Measurements from ENCODE around the gene ZMAT5.

The ZMAT5 gene, protein sequence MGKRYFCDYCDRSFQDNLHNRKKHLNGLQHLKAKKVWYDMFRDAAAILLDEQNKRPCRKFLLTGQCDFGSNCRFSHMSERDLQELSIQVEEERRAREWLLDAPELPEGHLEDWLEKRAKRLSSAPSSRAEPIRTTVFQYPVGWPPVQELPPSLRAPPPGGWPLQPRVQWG

DNA sequence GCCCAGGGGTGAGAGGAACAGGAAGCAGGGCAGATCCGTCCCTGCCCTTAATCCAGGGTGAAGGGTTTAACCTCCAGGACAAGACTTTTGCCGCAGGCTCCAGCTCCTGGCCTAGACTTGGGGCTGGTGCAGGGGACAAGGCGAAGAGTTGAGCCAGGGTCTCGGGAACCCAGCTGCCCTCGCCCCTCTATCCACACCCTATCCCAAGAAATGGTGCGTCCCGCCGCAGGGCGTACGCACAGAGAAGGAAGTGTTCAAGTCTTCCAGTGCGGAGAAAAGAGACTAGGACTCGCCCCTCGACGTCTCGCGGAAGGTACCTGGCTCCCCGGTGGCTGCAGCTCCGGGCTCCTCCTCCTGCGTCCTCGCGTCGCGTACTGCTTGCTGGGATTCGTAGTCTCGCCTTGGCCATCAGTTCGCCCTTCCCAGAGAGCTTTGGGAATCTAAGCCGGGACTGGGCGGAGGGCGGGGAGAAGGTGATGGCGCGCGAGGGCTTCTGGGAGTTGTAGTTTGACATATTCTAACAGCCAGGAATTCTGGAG, at the start of gene ZMAT5:
Gene ZMAT5 (minus strand): TSS at position 376 of the 539 bp plus-strand sequence. CDS start 18,463 bp downstream, outside the sequence.
- DNase-seq, result peak; percentile 98

DNA sequence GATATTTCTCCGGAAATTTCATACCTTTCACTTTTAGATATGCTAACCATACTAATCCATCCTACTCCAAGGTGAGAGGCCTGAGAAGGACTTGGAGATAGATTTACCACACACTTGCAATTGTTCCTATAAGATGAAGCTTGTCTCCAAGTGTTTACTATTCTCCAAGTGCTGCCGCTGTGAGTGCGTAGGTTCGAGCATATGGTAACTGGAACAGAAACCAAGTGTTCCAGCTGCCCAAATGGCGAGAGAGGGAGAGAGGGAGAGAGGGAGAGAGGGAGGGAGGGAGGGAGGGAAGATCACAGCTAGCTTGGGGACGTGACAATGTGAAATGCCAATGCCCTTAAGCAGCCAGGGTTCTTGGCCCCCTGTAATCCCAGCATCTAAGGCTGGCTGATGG, 49.7 kb upstream of the ZMAT5 start:
- peak; percentile 83 for DNase-seq

DNA sequence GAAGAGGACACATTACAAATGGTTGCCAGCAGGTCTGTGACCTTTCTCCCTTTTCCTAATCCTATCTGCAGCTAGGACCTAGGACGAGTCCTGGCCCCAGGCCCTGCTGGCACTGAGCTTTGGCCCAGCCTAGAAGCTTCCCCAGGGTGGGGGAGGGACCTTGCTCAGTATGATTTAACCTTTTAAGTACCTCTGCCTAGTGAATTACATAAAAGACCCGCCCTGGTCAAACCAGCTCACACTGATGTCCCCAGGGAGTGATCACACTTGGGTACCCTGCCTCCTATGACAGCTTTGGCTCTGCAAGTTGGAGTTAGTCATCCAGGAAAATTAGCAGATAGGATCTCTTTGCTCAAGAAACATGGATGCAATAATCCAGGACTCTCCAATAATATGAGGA, 49.3 kb upstream of the ZMAT5 start:
- DNase-seq, result peak; percentile 79

DNA sequence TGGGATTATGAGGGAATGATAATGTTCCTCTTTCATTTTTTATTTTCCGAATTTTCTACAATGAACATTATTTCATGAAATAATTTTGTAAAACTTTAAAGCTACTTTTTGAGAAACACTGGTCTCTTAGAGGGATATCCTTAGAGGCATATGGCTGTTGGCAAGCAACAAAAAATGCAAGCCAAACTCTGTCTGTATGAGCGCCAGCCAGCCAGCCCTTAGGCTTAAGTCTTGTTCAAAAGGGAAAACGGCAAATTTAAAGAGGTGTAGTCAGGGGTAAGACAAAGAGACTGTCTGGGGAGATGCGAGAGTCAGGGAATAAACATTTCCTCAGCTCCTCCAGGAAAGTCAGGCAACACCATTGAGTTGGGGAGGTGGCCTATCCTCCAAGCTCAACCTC, 48.8 kb upstream of the ZMAT5 start:
- DNase-seq, result no peak

DNA sequence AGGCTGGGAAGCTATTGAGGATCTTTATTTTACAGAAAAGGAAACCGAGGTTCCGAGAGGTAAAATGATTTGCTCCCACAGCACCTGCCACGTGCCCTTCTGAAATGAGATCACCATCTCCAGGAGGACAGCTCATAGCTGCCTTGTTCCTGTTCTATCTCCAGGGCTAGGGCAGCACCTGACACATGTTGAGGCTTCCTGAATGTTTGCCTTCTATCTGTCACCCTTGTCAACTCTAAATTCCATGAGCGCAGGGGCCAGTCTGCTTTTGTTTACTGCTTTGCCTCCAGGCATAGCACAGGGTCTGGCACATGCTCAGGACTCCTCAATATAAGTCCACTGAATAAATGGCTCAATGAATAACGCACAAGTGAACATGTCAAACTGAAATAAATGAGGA, 47.2 kb upstream of the ZMAT5 start:
- no peak for DNase-seq

DNA sequence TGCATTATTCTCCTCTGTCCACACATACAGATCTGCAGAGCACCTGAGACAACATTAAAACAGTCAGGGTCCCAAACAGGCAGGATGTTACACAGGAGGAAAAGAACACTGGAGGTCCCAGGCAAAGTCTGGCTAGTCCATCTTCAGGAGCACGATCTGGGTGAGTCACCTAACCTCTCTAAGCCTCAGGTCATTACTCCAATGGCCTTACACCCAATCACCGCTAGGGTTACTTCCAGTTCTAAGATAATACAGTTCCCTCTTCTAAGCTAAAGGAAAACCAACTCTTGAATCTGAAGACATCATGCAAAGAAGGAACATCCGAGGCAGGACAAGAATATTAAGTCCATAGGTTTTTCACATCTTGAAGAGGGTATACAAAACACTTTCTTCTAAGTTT, 46.8 kb upstream of the ZMAT5 start:
- no peak for DNase-seq

DNA sequence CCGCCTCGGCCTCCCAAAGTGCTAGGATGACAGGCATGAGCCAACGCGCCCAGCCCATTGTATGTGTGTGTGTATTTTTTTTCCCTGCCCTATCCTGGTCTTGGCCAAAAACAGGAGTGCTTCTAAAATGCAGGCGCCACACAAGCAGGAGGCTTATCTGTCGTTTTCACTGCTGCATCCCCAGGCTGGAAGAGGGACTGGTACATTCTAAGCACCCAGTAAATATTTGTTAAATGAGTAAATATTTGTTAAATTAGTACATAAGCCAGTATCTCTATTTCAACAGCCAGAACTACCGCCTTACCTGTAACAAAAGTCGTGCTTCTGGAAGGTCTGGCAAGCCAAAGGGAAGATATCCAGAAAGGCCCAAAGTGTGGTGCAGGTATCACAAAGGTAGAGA, 46.3 kb upstream of the ZMAT5 start:
- no peak for DNase-seq

DNA sequence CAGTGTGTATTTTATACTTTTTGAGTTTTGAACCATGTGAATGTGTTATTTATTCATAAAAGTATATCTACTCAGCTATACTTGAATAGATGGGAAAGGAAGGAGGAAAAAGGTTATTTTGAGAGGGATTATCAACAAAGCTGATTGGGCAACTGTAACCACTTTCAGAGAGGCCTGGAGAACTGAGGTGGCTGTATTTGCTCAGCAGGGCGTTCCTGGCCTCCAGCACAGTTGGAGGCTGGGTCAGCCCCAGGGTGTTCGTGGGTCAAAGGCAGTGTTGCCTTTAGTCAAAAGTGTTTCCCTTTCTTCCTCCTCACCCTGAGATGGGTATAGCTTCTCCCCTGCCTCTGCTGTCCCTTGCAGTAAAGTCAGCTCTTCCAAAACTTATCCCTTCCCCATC, 44.6 kb upstream of the ZMAT5 start:
- DNase-seq, result no peak

DNA sequence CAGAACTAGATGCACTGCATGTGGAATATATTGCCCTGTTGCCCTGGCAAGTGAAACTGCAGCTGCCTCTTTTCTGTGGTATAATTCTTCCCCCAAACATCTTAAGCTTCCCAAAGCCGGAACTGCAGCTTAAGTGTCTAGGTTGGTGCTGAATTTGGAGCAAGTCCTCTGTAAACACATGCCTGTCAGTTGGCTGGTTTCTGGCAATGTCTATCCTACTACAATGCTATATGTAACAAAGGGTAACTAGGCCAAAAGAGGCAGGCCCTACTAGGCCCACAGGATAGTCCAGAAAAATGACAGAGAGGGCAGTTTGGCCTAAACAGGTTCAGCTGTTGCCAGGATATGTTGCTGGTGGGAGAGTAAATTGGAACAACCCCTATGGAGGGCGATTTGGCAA, 43.4 kb upstream of the ZMAT5 start:
- DNase-seq, result no peak

DNA sequence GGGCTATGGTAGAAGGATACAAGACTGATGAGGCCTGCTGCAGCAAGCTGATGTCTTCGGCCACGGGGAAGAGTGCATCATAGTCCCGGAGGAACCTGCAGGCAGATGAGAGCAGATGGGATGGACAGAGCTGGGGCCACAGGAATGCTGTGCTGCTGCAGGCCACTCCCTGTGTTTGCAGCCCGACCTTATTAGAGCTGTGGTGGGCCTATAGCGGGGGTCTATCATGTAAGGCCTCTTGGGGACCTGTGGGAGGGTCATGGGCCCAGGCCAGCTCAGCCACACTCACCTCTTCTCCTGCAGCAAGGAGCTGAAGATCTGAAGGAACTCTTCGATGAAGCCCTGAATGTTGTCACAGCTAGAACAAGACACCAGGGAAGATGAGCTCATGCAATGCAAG, 39.4 kb upstream of the ZMAT5 start:
- DNase-seq, result no peak

DNA sequence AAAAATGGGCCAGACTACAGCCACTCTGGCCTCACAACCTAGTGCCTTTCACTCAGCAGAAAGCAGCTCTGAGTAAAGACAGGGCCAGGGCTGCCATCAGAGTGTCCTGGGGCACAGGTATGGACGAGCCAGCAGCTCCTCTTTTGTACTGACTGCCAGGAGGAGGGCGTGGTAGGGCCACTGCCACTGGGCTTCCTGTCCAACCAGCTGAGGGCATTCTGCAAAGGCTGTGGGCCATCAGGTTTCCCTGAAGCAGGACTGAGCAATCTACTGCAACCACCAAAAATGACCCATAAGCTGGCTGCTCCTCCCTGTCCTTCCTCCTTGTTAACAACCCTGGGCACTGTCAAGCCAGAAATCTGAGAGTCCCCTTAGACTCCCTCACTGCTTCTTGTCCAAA, 38.2 kb upstream of the ZMAT5 start:
- no peak for DNase-seq

DNA sequence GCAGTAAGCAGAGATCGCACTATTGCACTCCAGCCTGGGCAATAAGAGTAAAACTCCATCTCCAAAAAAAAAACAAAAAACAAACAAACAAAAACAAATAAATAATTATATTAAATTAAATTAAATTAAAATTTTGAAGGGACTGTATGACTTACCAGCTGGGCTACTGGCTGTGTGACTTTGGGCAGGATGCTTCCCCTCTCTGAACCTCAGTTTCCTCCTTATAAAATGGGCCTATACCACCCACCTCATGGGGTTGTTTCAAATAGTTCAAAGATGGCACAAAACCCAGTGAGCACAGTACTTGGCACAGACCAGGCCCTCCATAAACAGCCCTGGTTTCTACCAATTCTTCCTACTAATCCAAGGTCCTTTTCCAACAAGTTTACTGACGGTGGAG, 36.4 kb upstream of the ZMAT5 start:
- DNase-seq, result no peak

DNA sequence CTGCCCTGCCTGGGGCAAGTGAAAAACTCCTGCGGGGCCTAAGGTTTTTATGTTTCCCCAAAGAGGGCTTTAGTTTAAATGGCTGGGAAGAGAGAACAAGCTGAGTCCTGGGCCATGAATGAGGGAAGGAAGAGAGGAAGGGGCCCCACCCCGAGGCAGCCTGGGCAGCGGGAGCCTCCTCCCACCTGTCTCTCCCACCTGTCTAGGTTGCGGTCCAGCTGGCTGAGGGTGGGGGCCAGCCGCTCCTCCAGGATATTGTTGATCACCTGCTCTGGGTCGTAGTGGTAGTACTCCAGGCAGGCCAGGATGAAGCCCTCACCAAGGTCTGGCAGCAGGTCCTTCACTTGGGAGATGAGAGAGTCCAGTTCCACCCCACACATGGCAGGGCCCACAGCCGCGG, 35.0 kb upstream of the ZMAT5 start:
- peak; percentile 42 for DNase-seq

DNA sequence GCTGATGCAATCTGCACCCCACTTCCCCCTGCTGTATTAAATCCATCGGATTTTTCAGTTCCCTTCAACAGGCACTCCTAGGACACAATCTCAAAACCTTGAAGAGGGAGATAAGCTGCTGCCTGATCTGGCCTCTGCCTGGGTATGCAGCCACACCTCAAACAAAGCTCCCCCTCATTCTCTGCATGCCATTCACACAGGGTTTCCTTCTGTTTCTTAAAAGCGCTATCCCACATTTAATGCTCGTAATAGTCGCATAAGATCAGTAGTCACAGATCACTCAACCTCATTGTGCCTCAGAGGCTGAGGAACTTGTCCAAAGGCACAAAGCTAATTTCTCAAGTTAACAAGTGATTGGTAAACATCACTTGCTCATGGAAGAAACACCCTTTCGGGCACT, 34.3 kb upstream of the ZMAT5 start:
- DNase-seq, result no peak

DNA sequence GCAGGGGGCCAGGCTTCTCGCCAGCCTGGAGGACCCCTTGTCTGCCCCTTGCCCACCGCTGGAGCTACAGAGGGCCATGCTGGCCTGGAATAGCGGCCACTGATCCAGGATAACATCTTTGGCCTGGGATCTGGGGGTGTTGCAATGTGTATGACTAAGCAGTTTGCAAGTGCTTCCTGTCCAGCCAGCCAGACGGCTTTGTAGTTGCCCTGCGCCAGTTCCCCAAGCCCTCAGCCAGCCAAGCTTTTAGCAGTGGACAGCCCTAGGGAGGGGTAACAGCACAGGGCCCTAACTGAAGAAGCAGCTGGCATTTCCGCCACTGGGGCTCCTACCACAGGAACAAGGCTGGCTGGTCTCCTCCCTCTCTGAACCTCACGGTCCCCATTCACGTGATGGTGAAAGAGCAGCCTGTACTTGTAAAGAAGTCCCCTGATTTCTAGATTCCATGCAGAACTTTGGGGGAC, 32.4 kb upstream of the ZMAT5 start:
- DNase-seq, result no peak

DNA sequence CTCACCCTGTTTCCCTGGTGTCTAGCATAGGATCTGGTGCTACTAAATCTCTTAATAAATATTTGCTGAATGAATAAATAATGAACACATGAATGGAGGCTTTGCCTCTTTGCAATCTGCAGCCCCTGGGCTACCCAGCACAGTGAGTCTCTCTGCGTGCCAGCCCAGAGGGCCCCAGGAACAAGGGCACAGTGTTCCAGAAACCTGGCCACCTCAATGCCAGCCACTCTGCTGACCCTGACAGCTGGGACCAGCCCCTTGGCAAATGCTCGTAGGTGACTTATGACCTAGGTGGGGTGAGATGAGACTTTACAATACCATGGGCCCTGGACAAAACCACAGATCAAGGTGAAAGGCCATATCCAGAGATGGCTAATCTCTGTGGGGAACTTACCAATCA, 32.0 kb upstream of the ZMAT5 start:
- DNase-seq, result no peak

DNA sequence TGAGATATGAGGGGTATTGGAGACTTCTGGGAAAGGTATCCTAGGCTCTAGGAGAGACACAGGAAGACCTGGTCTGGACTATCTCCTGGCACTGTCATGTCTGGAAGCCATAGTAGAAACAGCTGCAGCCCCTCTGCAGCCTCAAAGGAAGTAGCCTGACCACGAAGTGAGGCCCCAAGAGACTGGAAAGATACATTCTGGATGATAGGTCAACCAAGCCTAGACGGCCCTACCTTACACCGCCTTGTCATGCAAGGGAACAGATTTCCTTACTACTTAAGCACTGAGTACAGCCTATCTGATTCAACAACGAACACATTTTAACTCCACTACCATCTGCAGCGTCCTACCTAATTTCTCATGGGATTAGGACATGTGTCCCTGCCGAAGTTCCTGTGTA, 31.5 kb upstream of the ZMAT5 start:
- DNase-seq, result no peak

DNA sequence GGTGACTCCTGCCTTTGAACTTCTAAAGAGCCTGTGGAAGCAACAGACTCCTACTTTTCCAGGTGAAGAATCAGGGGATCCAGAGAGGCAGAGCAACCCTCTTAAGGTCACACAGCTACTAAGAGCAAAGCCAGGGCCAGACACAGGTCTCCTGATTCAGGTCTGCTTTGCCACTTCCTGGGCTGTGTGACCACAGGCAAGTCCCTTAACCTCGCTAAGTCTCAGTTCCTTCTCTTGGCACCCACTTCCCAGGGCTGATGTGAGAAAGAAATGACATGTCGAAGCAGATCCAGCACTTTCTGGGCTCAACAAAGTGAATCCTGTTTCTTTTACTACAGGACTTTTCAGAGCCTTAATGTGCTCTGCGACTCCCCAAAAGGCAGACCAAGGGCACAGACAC, 30.5 kb upstream of the ZMAT5 start:
- DNase-seq, result no peak

DNA sequence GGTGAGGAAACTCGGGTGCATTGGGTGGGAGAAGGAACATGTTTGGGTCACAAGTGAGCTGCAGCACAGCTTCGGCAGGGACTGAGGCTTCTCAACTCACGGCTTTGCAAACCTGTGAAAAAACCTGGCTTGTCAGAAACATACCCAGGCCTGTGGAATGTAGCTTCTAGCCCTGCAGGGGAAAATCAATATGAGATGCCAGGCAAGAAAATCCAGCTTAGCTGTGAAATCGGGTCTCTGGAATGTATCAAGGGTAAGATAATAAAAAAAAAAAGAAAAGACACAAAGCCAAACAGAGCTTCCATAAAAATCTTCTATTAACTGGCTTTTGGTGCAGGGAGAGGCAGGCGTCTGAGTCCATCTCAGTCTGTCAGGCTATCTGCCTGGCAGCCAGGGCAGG, 28.9 kb upstream of the ZMAT5 start:
- no peak for DNase-seq

DNA sequence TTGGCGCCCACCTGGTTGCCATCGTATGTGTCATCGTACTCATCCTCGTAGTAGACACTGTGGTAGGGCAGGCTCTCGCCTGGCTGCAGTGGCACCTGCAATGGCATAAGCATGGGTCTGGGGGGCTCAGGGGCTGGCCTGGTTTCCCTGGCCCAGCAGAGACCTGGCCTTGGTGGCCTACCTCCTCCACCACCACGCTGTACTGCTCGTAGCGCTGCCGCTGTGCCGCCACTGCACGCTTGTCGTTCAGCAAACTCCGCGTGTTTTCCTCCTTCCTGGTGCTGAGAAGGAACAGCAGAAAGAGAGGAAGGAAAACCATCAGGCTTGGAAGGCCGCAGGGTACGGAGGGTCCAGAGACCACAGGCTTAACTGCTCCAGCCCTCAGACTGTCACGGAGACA, 26.6 kb upstream of the ZMAT5 start:
- DNase-seq, result no peak

DNA sequence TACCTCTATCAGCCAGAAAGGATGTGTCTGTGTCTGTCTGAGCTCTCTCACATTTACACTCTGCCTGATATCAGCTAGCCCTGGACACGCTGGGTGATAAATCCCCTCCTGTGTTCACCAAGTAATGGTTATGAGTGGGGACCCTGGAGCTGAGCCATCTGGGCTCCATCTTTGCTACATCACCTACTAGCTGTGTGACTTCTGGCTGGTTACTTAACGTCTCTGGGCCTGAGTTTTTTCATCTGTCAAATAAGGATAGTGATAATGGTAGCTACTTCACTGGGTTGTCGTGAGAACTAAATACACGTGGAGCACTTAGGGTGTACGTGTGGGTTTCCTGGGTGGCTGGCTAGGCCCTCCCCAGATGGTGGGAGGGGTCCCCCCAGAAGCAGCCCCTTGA, 23.3 kb upstream of the ZMAT5 start:
- DNase-seq, result no peak

DNA sequence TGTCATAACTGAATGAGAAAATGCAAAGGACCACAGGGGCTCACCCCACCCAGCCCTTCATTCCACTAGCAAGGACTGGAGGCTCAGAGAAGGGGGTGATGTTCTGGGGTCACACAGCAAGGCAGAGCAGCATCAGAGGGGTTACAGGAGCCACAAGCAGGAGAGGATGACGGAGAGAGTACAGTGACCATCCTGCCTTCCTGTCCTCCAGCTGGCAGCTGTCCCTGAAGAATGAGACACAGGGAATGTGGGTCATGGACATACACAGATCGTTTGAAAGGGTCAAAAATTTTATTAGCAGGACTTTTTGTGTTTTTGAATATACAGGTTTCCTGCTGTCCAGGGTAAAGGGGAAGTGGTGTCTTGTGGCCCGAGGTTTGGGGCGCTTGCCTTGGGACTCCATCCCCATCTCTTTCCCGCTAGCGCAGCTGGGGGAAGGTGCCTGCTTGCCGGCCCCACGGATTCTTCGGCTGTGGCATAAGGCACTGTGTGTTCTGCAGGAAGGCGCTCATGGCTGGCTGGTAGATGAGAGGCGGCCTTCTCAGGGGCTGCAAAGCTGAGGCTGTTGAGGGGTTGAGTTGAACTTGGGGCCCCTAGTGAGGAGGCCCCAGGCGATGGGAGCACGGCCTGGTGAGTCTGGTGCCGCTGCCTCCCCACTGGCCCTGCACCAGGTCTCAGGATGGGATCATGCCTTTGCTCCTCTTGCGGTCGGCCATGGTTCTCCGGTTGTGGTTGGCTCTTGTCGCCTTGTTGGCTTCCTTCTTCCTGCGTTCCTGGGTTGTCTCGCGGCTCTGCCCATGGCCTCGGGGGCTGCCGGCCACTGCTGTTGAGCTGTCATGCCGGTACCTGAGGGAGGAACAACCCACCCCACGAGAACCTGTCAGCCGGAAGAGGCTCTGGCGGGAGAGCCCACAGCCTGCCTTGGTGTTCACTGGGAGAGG, 21.8 kb upstream of the ZMAT5 start:
- DNase-seq, result no peak

DNA sequence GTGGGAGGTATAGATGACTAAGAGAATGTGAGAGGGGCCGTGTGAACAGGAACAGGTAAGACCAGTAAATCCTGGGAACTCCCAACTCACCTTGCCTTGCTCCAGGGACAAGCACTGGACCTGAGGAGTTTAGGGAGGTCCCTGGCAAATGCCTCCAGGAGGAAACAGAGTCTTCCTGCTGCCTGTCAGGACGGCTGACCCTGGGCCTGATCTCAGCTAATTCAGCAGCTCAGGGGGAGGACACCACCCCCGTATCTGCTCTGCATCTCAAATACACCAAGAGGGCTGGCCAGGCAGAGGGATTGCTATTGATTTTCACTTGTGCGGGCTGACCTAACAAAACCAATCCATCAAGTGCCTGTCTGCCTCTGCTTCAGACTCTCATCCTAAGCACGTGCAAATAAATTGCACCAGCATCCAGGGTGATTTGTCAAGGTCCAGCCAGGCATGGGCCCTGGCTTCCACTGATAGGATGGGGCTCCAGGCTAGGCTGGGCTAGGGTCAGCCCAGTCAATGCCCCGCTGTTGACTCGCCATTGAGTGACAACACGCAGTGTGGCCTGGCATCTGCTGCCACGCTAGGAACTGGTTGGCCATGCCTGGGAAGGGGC, 20.7 kb upstream of the ZMAT5 start:
- DNase-seq, result no peak

DNA sequence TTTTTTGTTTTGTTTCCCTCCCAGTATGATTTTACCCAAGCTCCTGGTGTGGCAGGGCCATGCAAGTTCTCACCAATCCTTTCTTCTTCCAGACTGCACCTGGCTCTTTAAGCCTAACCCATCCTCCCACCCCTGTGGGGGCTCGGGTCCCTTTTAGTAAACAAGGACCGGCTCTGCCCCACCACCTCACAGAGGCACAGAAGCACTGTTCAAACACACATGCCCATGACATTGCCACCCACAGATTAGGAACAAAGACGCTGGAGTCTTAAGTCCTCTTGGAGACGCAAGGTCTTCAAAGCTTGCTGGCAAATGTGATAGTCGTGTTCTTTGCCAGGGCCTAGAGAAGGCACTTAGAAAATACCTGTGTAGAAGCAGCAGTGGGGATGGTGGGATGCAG, 19.2 kb upstream of the ZMAT5 start:
- DNase-seq, result no peak
